Fibroblast of peridontal ligament (primary cell): ENCODE results near the gene SPN.
"Not testable (repeated sequence)": the region's sequence is repeated elsewhere in the genome, so short reads cannot be mapped to it uniquely, and the experiment has no call there.

Source experiments
- DNase-seq: peaks from one replicate; pipeline ENCODE4 v3.0.0-alpha.2; 2010; ENCODE audit errors: extremely low read depth

Gene SPN

GRCh38 chr16:29645694-29646187 is 17.3 kb upstream of the SPN start:
- DNase-seq: peak; percentile 9

- DNase-seq: no peak
These were observed 16.1 kb upstream of the SPN start for GRCh38 chr16:29646947-29647346.

- DNase-seq: no peak
These were observed 13.2 kb upstream of the SPN start for GRCh38 chr16:29649588-29650494.

GRCh38 chr16:29650771-29651170 is 12.3 kb upstream of the SPN start:
- DNase-seq: no peak

- no peak for DNase-seq
These were observed 11.2 kb upstream of the SPN start for GRCh38 chr16:29651774-29652349.

GRCh38 chr16:29653471-29653870 is 9.6 kb upstream of the SPN start:
- DNase-seq: no peak

GRCh38 chr16:29653890-29654289 is 9.2 kb upstream of the SPN start:
- DNase-seq: not testable (repeated sequence)

- no peak for DNase-seq
These were observed 6.1 kb upstream of the SPN start for GRCh38 chr16:29656688-29657523.

- DNase-seq: no peak
These were observed 4.3 kb upstream of the SPN start for GRCh38 chr16:29658705-29659104.

GRCh38 chr16:29662000-29662728 is 883 bp upstream of the SPN start:
- DNase-seq: no peak

- no peak for DNase-seq
These were observed 375 bp upstream of the SPN start for GRCh38 chr16:29662729-29663015.

- no peak for DNase-seq
These were observed 702 bp downstream of the SPN start for GRCh38 chr16:29663807-29664090.

GRCh38 chr16:29664091-29664921 is 1.3 kb downstream of the SPN start:
- DNase-seq: no peak

- no peak for DNase-seq
These were observed 2.4 kb downstream of the SPN start for GRCh38 chr16:29665294-29666077.

- DNase-seq: not testable (repeated sequence)
These were observed 4.2 kb downstream of the SPN start for GRCh38 chr16:29667322-29667610.

GRCh38 chr16:29667755-29668154 is 4.7 kb downstream of the SPN start:
- DNase-seq: no peak

GRCh38 chr16:29668267-29668666 is 5.2 kb downstream of the SPN start:
- no peak for DNase-seq

- no peak for DNase-seq
These were observed 10.5 kb downstream of the SPN start for GRCh38 chr16:29673501-29673900.

- peak; percentile 51 for DNase-seq
These were observed 11.1 kb downstream of the SPN start for GRCh38 chr16:29674188-29674587.

- DNase-seq: no peak
These were observed 13.0 kb downstream of the SPN start for GRCh38 chr16:29675811-29676643.
